ENCODE results near the gene GTSF1L.
"Not testable (repeated sequence)": the region's sequence is repeated elsewhere in the genome, so short reads cannot be mapped to it uniquely, and the experiment has no call there.

Gene GTSF1L

GRCh38 chr20:43726811-43727338 is at the start of gene GTSF1L:
Gene GTSF1L, minus strand, starts transcription at chr20:43727002. Its CDS starts 308 bp downstream, at chr20:43726694.
- no peaks in the 10 kb centered on the region for H3K36me3 ChIP-seq (ENCODE audit: control insufficient read depth in 1 of 2, insufficient read depth in 2 of 2, low read length in 2 of 2)
- no peak within 1 kb of the TSS for H3K4me3 ChIP-seq (ENCODE audit: low read depth in 1 of 2, low read length in 2 of 2)
- H3K27ac ChIP-seq (ENCODE audit: low read length): no peak within 1 kb of the TSS
- H3K4me1 ChIP-seq (ENCODE audit: control insufficient read depth in 1 of 2, insufficient read depth in 2 of 2, low read length in 2 of 2): no peaks in the 10 kb centered on the region
- no peaks in the 10 kb centered on the region for H3K27me3 ChIP-seq (ENCODE audit: low read depth, low read length)
- H3K9me3 ChIP-seq (ENCODE audit: control insufficient read depth in 1 of 2, low read length in 2 of 2): no peaks in the 10 kb centered on the region

GRCh38 chr20:43774754-43775153 is 48.0 kb upstream of the GTSF1L start:
- Histone ChIP-seq H3K27me3 (ENCODE audit: low read depth, low read length) (no peaks in the 10 kb centered on the region), H3K4me1 (ENCODE audit: control insufficient read depth in 1 of 2, insufficient read depth in 2 of 2, low read length in 2 of 2) (no peaks in the 10 kb centered on the region), H3K27ac (ENCODE audit: low read length) (no peak overlapping the region), H3K9me3 (ENCODE audit: control insufficient read depth in 1 of 2, low read length in 2 of 2) (peaks cover 0 to 17% of the 10 kb centered on the region in 2 donors), H3K4me3 (ENCODE audit: low read depth in 1 of 2, low read length in 2 of 2) (no peak overlapping the region), H3K36me3 (ENCODE audit: control insufficient read depth in 1 of 2, insufficient read depth in 2 of 2, low read length in 2 of 2) (no peaks in the 10 kb centered on the region)

- H3K27me3 ChIP-seq (ENCODE audit: low read depth, low read length): no peaks in the 10 kb centered on the region
- H3K9me3 ChIP-seq (ENCODE audit: control insufficient read depth in 1 of 2, low read length in 2 of 2): no peaks in the 10 kb centered on the region
- H3K36me3 ChIP-seq (ENCODE audit: control insufficient read depth in 1 of 2, insufficient read depth in 2 of 2, low read length in 2 of 2): no peaks in the 10 kb centered on the region
- no peak overlapping the region for H3K27ac ChIP-seq (ENCODE audit: low read length)
- peaks cover 0 to 6% of the 10 kb centered on the region in 2 donors for H3K4me1 ChIP-seq (ENCODE audit: control insufficient read depth in 1 of 2, insufficient read depth in 2 of 2, low read length in 2 of 2)
- H3K4me3 ChIP-seq (ENCODE audit: low read depth in 1 of 2, low read length in 2 of 2): no peak overlapping the region
Observed at GRCh38 chr20:43771503-43772190, 44.8 kb upstream of the GTSF1L start.

GRCh38 chr20:43770342-43770741 is 43.5 kb upstream of the GTSF1L start:
- Histone ChIP-seq H3K9me3 (ENCODE audit: control insufficient read depth in 1 of 2, low read length in 2 of 2) (no peaks in the 10 kb centered on the region), H3K4me1 (ENCODE audit: control insufficient read depth in 1 of 2, insufficient read depth in 2 of 2, low read length in 2 of 2) (peaks cover 0 to 6% of the 10 kb centered on the region in 2 donors), H3K4me3 (ENCODE audit: low read depth in 1 of 2, low read length in 2 of 2) (no peak overlapping the region), H3K27me3 (ENCODE audit: low read depth, low read length) (no peaks in the 10 kb centered on the region), H3K36me3 (ENCODE audit: control insufficient read depth in 1 of 2, insufficient read depth in 2 of 2, low read length in 2 of 2) (no peaks in the 10 kb centered on the region), H3K27ac (ENCODE audit: low read length) (no peak overlapping the region)

GRCh38 chr20:43767686-43768474 is 41.1 kb upstream of the GTSF1L start:
- H3K4me1 ChIP-seq (ENCODE audit: control insufficient read depth in 1 of 2, insufficient read depth in 2 of 2, low read length in 2 of 2): peaks cover 0 to 6% of the 10 kb centered on the region in 2 donors
- H3K27me3 ChIP-seq (ENCODE audit: low read depth, low read length): no peaks in the 10 kb centered on the region
- no peak overlapping the region for H3K4me3 ChIP-seq (ENCODE audit: low read depth in 1 of 2, low read length in 2 of 2)
- no peaks in the 10 kb centered on the region for H3K9me3 ChIP-seq (ENCODE audit: control insufficient read depth in 1 of 2, low read length in 2 of 2)
- H3K36me3 ChIP-seq (ENCODE audit: control insufficient read depth in 1 of 2, insufficient read depth in 2 of 2, low read length in 2 of 2): no peaks in the 10 kb centered on the region
- H3K27ac ChIP-seq (ENCODE audit: low read length): no peak overlapping the region

- Histone ChIP-seq H3K36me3 (ENCODE audit: control insufficient read depth in 1 of 2, insufficient read depth in 2 of 2, low read length in 2 of 2) (no peaks in the 10 kb centered on the region), H3K4me3 (ENCODE audit: low read depth in 1 of 2, low read length in 2 of 2) (no peak overlapping the region), H3K4me1 (ENCODE audit: control insufficient read depth in 1 of 2, insufficient read depth in 2 of 2, low read length in 2 of 2) (peaks cover 0 to 11% of the 10 kb centered on the region in 2 donors), H3K27me3 (ENCODE audit: low read depth, low read length) (no peaks in the 10 kb centered on the region), H3K27ac (ENCODE audit: low read length) (no peak overlapping the region), H3K9me3 (ENCODE audit: control insufficient read depth in 1 of 2, low read length in 2 of 2) (no peaks in the 10 kb centered on the region)
Observed at GRCh38 chr20:43766917-43767316, 40.1 kb upstream of the GTSF1L start.

GRCh38 chr20:43766385-43766784 is 39.6 kb upstream of the GTSF1L start:
- no peaks in the 10 kb centered on the region for H3K27me3 ChIP-seq (ENCODE audit: low read depth, low read length)
- peaks cover 0 to 16% of the 10 kb centered on the region in 2 donors for H3K4me1 ChIP-seq (ENCODE audit: control insufficient read depth in 1 of 2, insufficient read depth in 2 of 2, low read length in 2 of 2)
- H3K9me3 ChIP-seq (ENCODE audit: control insufficient read depth in 1 of 2, low read length in 2 of 2): no peaks in the 10 kb centered on the region
- no peak overlapping the region for H3K27ac ChIP-seq (ENCODE audit: low read length)
- no peaks in the 10 kb centered on the region for H3K36me3 ChIP-seq (ENCODE audit: control insufficient read depth in 1 of 2, insufficient read depth in 2 of 2, low read length in 2 of 2)
- no peak overlapping the region for H3K4me3 ChIP-seq (ENCODE audit: low read depth in 1 of 2, low read length in 2 of 2)

- Histone ChIP-seq H3K9me3 (ENCODE audit: control insufficient read depth in 1 of 2, low read length in 2 of 2) (no peaks in the 10 kb centered on the region), H3K4me1 (ENCODE audit: control insufficient read depth in 1 of 2, insufficient read depth in 2 of 2, low read length in 2 of 2) (peaks cover 0 to 18% of the 10 kb centered on the region in 2 donors), H3K27ac (ENCODE audit: low read length) (no peak overlapping the region), H3K27me3 (ENCODE audit: low read depth, low read length) (no peaks in the 10 kb centered on the region), H3K36me3 (ENCODE audit: control insufficient read depth in 1 of 2, insufficient read depth in 2 of 2, low read length in 2 of 2) (no peaks in the 10 kb centered on the region), H3K4me3 (ENCODE audit: low read depth in 1 of 2, low read length in 2 of 2) (no peak overlapping the region)
Observed at GRCh38 chr20:43765916-43766315, 39.1 kb upstream of the GTSF1L start.

- Histone ChIP-seq H3K4me1 (ENCODE audit: control insufficient read depth in 1 of 2, insufficient read depth in 2 of 2, low read length in 2 of 2) (peaks cover 0 to 18% of the 10 kb centered on the region in 2 donors), H3K9me3 (ENCODE audit: control insufficient read depth in 1 of 2, low read length in 2 of 2) (no peaks in the 10 kb centered on the region), H3K4me3 (ENCODE audit: low read depth in 1 of 2, low read length in 2 of 2) (no peak overlapping the region), H3K27ac (ENCODE audit: low read length) (no peak overlapping the region), H3K36me3 (ENCODE audit: control insufficient read depth in 1 of 2, insufficient read depth in 2 of 2, low read length in 2 of 2) (no peaks in the 10 kb centered on the region), H3K27me3 (ENCODE audit: low read depth, low read length) (no peaks in the 10 kb centered on the region)
Observed at GRCh38 chr20:43762911-43763310, 36.1 kb upstream of the GTSF1L start.

GRCh38 chr20:43761386-43762340 is 34.9 kb upstream of the GTSF1L start:
- Histone ChIP-seq H3K36me3 (ENCODE audit: control insufficient read depth in 1 of 2, insufficient read depth in 2 of 2, low read length in 2 of 2) (no peaks in the 10 kb centered on the region), H3K27ac (ENCODE audit: low read length) (no peak overlapping the region), H3K9me3 (ENCODE audit: control insufficient read depth in 1 of 2, low read length in 2 of 2) (no peaks in the 10 kb centered on the region), H3K4me3 (ENCODE audit: low read depth in 1 of 2, low read length in 2 of 2) (no peak overlapping the region), H3K4me1 (ENCODE audit: control insufficient read depth in 1 of 2, insufficient read depth in 2 of 2, low read length in 2 of 2) (peaks cover 0 to 12% of the 10 kb centered on the region in 2 donors), H3K27me3 (ENCODE audit: low read depth, low read length) (no peaks in the 10 kb centered on the region)

- H3K27ac ChIP-seq (ENCODE audit: low read length); H3K9me3 ChIP-seq (ENCODE audit: control insufficient read depth in 1 of 2, low read length in 2 of 2); H3K36me3 ChIP-seq (ENCODE audit: control insufficient read depth in 1 of 2, insufficient read depth in 2 of 2, low read length in 2 of 2); H3K4me3 ChIP-seq (ENCODE audit: low read depth in 1 of 2, low read length in 2 of 2); H3K27me3 ChIP-seq (ENCODE audit: low read depth, low read length): not testable (repeated sequence)
- H3K4me1 ChIP-seq (ENCODE audit: control insufficient read depth in 1 of 2, insufficient read depth in 2 of 2, low read length in 2 of 2): peaks cover 0 to 12% of the 10 kb centered on the region in 2 donors
Observed at GRCh38 chr20:43757888-43758287, 31.1 kb upstream of the GTSF1L start.
